ENCODE measurements around the gene ITCH.

- TF ChIP-seq POLR2A (IDR thresholded peaks at IDR 0.05) (no peak), CTCF (IDR thresholded peaks at IDR 0.05) (no peak)
These were observed 39.4 kb downstream of the ITCH start for GRCh38 chr20:34402461-34402860.
